ENCODE results near the gene PARVB. TPM values are rescaled to one million over a fixed set of nuclear protein-coding genes. Genes with fewer than 3 reads are reported as not detected.

The PARVB gene
- total RNA-seq, 1 donor from 2014 or later = 4.4 TPM

GRCh38 chr22:44088976-44089570 lies 65.0 kb downstream of the PARVB start:
- TF ChIP-seq, protein P1, sequence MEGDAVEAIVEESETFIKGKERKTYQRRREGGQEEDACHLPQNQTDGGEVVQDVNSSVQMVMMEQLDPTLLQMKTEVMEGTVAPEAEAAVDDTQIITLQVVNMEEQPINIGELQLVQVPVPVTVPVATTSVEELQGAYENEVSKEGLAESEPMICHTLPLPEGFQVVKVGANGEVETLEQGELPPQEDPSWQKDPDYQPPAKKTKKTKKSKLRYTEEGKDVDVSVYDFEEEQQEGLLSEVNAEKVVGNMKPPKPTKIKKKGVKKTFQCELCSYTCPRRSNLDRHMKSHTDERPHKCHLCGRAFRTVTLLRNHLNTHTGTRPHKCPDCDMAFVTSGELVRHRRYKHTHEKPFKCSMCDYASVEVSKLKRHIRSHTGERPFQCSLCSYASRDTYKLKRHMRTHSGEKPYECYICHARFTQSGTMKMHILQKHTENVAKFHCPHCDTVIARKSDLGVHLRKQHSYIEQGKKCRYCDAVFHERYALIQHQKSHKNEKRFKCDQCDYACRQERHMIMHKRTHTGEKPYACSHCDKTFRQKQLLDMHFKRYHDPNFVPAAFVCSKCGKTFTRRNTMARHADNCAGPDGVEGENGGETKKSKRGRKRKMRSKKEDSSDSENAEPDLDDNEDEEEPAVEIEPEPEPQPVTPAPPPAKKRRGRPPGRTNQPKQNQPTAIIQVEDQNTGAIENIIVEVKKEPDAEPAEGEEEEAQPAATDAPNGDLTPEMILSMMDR (IDR thresholded peaks at IDR 0.05) = no peak
- Mint-ChIP-seq H3K4me3 (ENCODE audit: unreplicated experiment) (no peak overlapping the region), H3K36me3 (ENCODE audit: unreplicated experiment) (no peaks in the 10 kb centered on the region), H3K9me3 (ENCODE audit: unreplicated experiment) (no peaks in the 10 kb centered on the region), H3K27me3 (ENCODE audit: unreplicated experiment) (no peaks in the 10 kb centered on the region), H3K4me1 (ENCODE audit: unreplicated experiment) (peaks cover 4% of the 10 kb centered on the region), H3K27ac (ENCODE audit: unreplicated experiment) (no peak overlapping the region)
- DNase-seq (ENCODE audit: extremely low spot score, unreplicated experiment) = no peak

GRCh38 chr22:44089717-44090570 lies 65.8 kb downstream of the PARVB start:
- H3K27ac Mint-ChIP-seq (ENCODE audit: unreplicated experiment) = no peak overlapping the region
- no peaks in the 10 kb centered on the region for H3K9me3 Mint-ChIP-seq (ENCODE audit: unreplicated experiment)
- DNase-seq (ENCODE audit: extremely low spot score, unreplicated experiment) = no peak
- H3K36me3 Mint-ChIP-seq (ENCODE audit: unreplicated experiment) = no peaks in the 10 kb centered on the region
- TF ChIP-seq, protein P1 (IDR thresholded peaks at IDR 0.05) = no peak
- H3K4me1 Mint-ChIP-seq (ENCODE audit: unreplicated experiment) = peaks cover 4% of the 10 kb centered on the region
- H3K27me3 Mint-ChIP-seq (ENCODE audit: unreplicated experiment) = no peaks in the 10 kb centered on the region
- no peak overlapping the region for H3K4me3 Mint-ChIP-seq (ENCODE audit: unreplicated experiment)

GRCh38 chr22:44090571-44090905 lies 66.4 kb downstream of the PARVB start:
- TF ChIP-seq, protein P1 (IDR thresholded peaks at IDR 0.05) = no peak
- Mint-ChIP-seq H3K4me3 (ENCODE audit: unreplicated experiment) (no peak overlapping the region), H3K36me3 (ENCODE audit: unreplicated experiment) (no peaks in the 10 kb centered on the region), H3K4me1 (ENCODE audit: unreplicated experiment) (peaks cover 4% of the 10 kb centered on the region), H3K27ac (ENCODE audit: unreplicated experiment) (no peak overlapping the region), H3K27me3 (ENCODE audit: unreplicated experiment) (no peaks in the 10 kb centered on the region), H3K9me3 (ENCODE audit: unreplicated experiment) (no peaks in the 10 kb centered on the region)
- no peak for DNase-seq (ENCODE audit: extremely low spot score, unreplicated experiment)

GRCh38 chr22:44091021-44091721 lies 67.1 kb downstream of the PARVB start:
- Mint-ChIP-seq H3K4me1 (ENCODE audit: unreplicated experiment) (peaks cover 4% of the 10 kb centered on the region), H3K27ac (ENCODE audit: unreplicated experiment) (no peak overlapping the region)
- no peak for DNase-seq (ENCODE audit: extremely low spot score, unreplicated experiment)

More at GRCh38 chr22:44091021-44091721, 67.1 kb downstream of the PARVB start:
- TF ChIP-seq, protein P1 (IDR thresholded peaks at IDR 0.05) = peak; percentile 44
- Mint-ChIP-seq H3K36me3 (ENCODE audit: unreplicated experiment) (no peaks in the 10 kb centered on the region), H3K4me3 (ENCODE audit: unreplicated experiment) (no peak overlapping the region), H3K27me3 (ENCODE audit: unreplicated experiment) (no peaks in the 10 kb centered on the region), H3K9me3 (ENCODE audit: unreplicated experiment) (no peaks in the 10 kb centered on the region)
